ENCODE results near the gene CCDC142.
"Not testable (repeated sequence)": the region's sequence is repeated elsewhere in the genome, so short reads cannot be mapped to it uniquely, and the experiment has no call there.

GRCh38 chr2:74470742-74471141, 12.1 kb downstream of the CCDC142 start:
- not testable (repeated sequence) for TF ChIP-seq POLR2AphosphoS5, CTCF (IDR thresholded peaks at IDR 0.05)
